GM12864 (cell line): ENCODE data around the gene SRRM5.

ENCODE experiments used
- DNase-seq: peaks from one replicate; pipeline ENCODE4 v3.0.0-alpha.2; 2011; ENCODE audit warnings: low read depth
- H3K4me3 ChIP-seq: 2 replicates; pipeline ENCODE4 v1.5.1; 2011; ENCODE audit warnings: mild to moderate bottlenecking, low read depth, low read length, control low read depth
- CTCF ChIP-seq: IDR thresholded peaks from 2 replicates; pipeline ENCODE4 v1.5.1; 2011; ENCODE audit warnings: low read depth, mild to moderate bottlenecking, moderate library complexity, low read length, control low read depth, inconsistent platforms; ENCODE audit errors: missing control alignments

Gene SRRM5

DNA sequence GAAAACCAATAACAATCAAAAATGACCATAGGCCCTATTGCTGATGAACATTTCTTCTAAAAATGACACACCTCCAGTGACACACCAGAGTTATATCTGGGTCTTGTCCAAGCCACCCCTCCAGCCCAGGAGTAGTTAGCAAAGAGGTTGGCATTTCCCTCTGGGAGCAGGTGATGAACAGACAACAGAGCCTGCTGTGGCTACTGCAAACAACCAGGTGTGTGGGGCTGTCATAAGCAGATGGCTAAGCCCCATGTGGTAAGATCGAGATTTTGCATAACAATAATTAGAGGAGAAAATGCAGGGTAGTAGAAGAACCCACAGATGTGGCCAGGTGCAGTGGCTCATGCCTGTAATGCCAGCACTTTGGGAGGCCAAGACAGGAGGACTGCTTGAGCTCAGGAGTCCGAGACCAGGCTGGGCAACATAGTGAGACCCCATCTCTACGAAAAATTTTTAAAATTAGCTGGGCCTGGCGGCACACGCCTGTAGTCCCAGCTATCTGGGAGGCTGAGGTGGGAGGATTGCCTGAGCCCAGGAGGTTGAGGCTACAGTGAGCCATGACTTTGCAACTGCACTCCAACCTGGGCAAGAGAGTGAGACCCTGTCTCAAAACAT is 41.6 kb upstream of the SRRM5 start:
- no peak for TF ChIP-seq CTCF
- H3K4me3 ChIP-seq = no peak overlapping the region
- DNase-seq = no peak

DNA sequence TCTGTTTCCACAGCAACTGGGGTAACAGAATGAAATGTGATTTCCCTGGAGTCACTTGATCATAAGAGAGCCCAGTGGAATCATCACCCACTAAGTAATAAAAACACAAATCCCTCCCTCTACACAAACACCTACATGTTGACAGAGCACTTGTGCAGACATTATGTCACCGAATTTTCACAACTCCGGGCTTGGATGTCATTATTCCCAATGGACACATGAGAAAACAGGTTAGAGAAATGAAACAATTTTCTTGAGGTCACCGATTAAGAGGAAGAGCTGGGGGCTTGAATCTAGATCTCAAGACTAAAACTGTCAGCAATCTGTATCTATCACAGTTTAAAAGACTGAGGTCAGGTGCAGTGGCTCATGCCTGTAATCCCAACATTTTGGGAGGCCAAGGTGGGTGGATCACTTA is 39.7 kb upstream of the SRRM5 start:
- TF ChIP-seq CTCF = no peak
- no peak overlapping the region for H3K4me3 ChIP-seq
- DNase-seq = no peak

DNA sequence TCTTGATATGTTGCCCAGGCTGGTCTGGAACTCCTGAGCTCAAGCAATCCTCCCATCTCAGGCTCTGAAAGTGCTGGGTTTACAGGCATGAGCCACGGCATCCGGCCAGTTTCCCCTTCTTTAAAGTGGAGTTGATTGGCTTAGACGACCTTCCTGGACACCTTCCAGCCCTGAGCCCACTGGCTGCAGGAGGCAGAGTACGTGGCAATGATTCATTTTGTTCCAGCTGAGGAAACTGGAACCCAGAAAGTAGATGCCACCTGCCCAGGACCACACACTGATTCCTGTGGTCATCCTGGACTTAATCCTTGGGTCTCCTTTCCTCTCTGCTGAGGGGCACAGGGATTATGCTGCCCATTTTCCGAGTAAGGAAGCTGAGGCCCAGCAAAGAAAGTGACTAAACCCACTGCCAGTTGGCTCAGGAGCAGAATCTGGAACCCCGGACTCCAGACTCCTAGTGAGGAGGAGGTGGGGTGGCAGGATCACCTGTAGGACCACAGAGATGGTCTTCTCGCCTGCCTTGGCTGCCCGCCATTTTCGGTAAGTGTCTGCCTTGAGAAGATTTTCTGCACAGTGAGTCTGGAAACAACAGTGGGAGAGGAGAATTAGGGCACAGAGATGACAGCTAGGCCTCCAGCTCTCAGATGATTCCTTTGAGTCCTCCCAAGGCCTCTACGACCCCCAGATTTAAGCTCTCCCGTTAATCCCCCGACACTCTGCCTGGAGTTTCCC is 37.3 kb upstream of the SRRM5 start:
- TF ChIP-seq CTCF = no peak
- H3K4me3 ChIP-seq = peak overlapping the region; percentile 80
- DNase-seq = no peak

DNA sequence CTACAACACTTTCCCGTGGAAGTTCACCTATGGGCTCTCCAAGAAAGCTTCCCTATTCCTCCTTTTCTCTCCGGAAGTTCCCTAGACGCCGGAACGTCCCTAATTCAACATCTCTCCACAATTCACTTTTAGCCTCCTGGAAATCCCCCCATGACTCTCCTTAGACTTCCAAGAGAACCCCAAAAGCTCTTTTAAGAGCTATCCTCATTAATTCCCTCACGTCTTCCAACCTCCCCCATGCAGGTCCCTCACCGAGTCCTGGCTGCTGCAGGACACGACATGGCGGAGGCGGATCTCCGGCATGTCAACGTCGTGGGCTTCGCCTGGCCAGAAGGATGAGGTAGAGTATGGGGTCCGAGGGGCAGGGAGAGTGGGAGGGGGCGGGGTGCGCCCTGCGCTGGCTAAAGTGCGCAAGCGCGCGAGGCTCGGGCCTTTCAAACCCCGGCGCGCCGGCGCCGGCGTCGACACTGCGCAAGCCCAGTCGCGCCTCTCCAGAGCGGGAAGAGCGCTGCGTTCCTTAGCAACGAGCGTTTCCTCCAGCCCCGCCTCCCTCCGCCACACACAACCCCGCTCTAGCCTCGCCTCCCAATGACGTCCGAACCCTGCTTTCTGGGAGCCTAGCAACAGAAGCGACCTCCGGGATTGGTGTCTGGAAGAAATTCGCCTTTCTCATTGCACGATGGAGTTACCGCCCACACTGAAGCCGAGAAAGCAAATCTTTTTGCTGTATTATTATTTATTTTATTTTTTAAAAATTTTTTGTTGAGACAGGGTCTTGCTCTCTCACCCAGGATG is 36.5 kb upstream of the SRRM5 start, which contains the start of the genes PINLYP and XRCC1:
Gene PINLYP, plus strand, starts transcription at position 646 of the 795 bp plus-strand sequence. CDS start 1,391 bp downstream, outside the sequence.
Gene XRCC1, minus strand, starts transcription at position 372 of the 795 bp plus-strand sequence. Its CDS starts 69 bp downstream, at position 303.
- DNase-seq = peak; percentile 94
- H3K4me3 ChIP-seq = peak within 1 kb of the TSS; percentile 80
- TF ChIP-seq CTCF = no peak

DNA sequence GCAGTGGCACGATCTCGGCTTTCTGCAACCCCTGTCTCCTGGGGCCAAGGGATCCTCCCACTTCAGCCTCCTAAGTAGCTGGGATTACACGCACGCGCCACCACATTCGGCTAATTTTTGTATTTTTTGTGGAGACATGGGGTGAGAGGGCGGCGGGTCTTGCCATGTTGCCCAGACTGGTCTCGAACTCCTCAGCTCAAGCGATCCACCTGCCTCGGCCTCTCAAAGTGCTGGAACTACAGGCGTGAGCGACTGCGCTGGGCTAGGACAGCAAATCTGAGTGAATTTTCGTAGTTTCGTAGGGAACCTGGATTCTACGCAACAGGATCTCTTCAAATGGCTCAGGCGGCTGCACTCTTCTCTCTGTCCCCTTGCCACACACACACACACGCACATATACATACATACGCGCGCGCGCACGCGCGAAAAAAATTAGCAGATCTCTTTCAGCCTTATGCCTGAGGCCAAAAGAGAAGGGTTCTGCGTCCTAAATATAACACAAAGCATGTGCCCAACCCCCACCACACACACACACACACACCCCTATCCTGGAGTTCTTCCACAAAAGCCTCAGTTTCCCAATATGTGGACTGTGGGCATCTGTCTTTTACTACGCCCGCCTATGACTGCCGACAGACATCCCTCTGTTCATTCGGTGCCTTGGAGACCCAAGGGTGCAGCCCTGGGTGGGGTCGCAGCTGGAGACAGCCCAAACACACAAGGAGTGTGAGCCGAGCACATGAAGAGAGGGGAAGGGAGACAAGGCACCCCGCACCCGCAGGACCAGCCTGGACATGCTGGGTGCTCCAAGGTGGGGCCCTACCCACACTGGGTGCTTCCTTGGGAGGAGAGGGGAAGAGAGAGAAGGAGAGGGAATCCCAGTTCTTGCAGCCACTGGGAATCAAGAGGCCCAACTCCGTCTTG is 35.7 kb upstream of the SRRM5 start:
- TF ChIP-seq CTCF = no peak
- H3K4me3 ChIP-seq = peak overlapping the region; percentile 35
- DNase-seq = no peak

DNA sequence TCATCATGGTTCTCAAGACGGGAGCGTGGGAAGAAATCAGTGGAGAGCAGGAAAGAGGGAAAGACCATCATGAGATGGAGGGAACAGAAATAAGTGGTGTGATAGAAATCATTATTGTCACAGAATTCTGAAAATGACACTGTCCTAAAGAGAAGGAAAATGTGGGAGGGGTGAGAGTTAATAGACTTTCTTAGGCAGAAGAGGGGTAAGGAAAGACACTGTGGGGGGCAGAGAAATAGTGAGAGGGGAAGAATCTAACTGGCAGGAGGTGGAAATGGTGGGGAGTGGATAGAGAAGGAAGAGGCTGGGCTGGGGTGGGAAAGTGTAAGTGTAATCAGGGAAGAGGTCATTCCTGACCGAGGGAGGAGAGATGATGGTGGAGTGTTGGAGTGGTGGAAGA is 33.1 kb upstream of the SRRM5 start:
- no peak overlapping the region for H3K4me3 ChIP-seq
- no peak for DNase-seq
- no peak for TF ChIP-seq CTCF
